Endothelial cell (in vitro differentiated cells): ENCODE results near the gene AFDN. TPM values are rescaled to one million over a fixed set of nuclear protein-coding genes. Genes with fewer than 3 reads are reported as not detected.

Experiments used
- DNase-seq: peaks from one replicate; pipeline ENCODE4 v3.0.0; 2021; ENCODE audit warnings: low spot score
- H3K27ac Mint-ChIP-seq: one replicate; pipeline ENCODE4 v1.8.0; 2021; ENCODE audit warnings: mixed read lengths, inconsistent platforms; ENCODE audit not compliant: unreplicated experiment
- H3K27me3 Mint-ChIP-seq: one replicate; pipeline ENCODE4 v1.8.0; 2021; ENCODE audit warnings: mild to moderate bottlenecking, moderate library complexity, mixed read lengths, inconsistent platforms; ENCODE audit not compliant: unreplicated experiment
- H3K36me3 Mint-ChIP-seq: one replicate; pipeline ENCODE4 v1.8.0; 2021; ENCODE audit warnings: mild to moderate bottlenecking, low read depth, mixed read lengths, inconsistent platforms; ENCODE audit not compliant: unreplicated experiment
- H3K4me1 Mint-ChIP-seq: one replicate; pipeline ENCODE4 v1.8.0; 2021; ENCODE audit warnings: mild to moderate bottlenecking, mixed read lengths, inconsistent platforms; ENCODE audit not compliant: unreplicated experiment
- H3K4me3 Mint-ChIP-seq: one replicate; pipeline ENCODE4 v1.8.0; 2021; ENCODE audit warnings: mild to moderate bottlenecking, mixed read lengths, inconsistent platforms; ENCODE audit not compliant: unreplicated experiment
- H3K9me3 Mint-ChIP-seq: one replicate; pipeline ENCODE4 v1.8.0; 2021; ENCODE audit warnings: mixed read lengths, inconsistent platforms; ENCODE audit not compliant: unreplicated experiment
- CTCF ChIP-seq: fragments of 200-600 bp; sonication (generic); IDR thresholded peaks from one replicate; pipeline ENCODE4 v1.5.0; 2021; ENCODE audit warnings: antibody characterized with exemption; ENCODE audit not compliant: unreplicated experiment
- total RNA-seq: library from RNA; stranded (reverse); fragmentation: NEBNext Ultra II Directional; extraction: Animal tissue kit (Norgen Biotek cat#: 25700); gene quantifications from one replicate; pipeline ENCODE4 v1.2.1, GENCODE V29; 2021; ENCODE audit not compliant: unreplicated experiment

AFDN gene
- total RNA-seq, 1 donor from 2014 or later = 306 TPM

- Mint-ChIP-seq H3K27ac (no peak overlapping the region), H3K4me1 (peaks cover 12% of the 10 kb centered on the region), H3K4me3 (peak overlapping the region; percentile 5), H3K27me3 (peaks cover 3% of the 10 kb centered on the region), H3K9me3 (no peaks in the 10 kb centered on the region), H3K36me3 (peaks cover 45% of the 10 kb centered on the region)
- DNase-seq = no peak
- TF ChIP-seq CTCF = no peak
Observed at GRCh38 chr6:167948716-167949115, 122.0 kb downstream of the AFDN start.

DNA sequence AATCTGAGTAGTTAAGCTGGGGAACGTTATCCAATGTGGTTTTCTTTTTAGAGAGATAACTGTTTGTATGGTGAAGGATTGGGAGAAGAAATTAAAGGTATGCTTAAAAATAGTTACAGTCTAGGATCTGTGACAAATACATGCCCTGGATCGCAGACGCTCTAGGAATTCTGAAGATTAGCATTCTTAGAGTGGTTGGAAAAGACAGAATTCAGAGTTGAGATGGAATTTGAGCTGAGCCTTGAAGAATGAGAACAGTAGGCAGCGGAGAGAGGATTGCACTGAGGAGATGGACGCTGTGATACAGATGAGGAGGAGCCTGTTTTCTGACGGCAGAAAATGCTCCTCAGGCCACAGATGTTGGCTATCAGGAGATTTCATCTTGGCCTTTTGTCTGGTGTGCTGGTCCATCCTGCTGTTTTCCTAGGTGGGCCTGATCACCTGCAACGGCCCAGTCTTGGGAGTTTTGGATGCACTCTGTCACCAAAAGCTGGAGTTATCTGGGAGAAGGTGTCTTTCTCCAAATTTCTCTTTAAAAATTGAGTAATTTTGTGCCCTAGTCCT, 122.5 kb downstream of the AFDN start:
- Mint-ChIP-seq H3K27ac (no peak overlapping the region), H3K27me3 (peaks cover 3% of the 10 kb centered on the region)

DNA sequence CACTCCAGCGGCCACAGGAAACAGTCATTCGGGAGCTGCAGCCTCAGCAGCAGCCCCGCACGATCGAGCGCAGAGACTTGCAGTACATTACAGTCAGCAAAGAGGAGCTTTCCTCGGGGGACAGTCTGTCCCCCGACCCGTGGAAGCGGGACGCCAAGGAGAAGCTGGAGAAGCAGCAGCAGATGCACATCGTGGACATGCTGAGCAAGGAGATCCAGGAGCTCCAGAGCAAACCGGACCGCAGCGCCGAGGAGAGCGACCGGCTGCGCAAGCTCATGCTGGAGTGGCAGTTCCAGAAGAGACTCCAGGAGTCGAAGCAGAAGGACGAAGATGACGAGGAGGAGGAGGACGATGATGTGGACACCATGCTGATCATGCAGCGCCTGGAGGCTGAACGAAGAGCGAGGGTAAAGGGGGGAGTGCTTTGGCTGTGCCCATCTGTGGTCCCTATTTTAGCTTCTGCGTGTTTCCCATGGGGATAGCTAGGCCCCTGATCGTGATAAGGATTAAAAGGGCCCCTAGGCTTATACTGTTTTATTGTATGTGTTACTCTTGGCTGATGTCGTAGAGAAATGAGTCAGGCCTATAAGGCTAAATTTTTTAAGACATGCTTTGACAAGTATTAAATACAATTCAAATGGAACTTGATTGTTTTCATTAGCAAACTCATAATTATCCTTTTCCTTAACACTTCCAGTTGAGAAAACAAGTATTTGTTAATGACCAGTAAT, 125.2 kb downstream of the AFDN start:
- no peaks in the 10 kb centered on the region for H3K9me3 Mint-ChIP-seq
- H3K4me1 Mint-ChIP-seq = peaks cover 12% of the 10 kb centered on the region
- TF ChIP-seq CTCF = no peak
- DNase-seq = no peak
- H3K36me3 Mint-ChIP-seq = peaks cover 50% of the 10 kb centered on the region
- no peak overlapping the region for H3K27ac Mint-ChIP-seq
- H3K4me3 Mint-ChIP-seq = peak overlapping the region; percentile 32
- H3K27me3 Mint-ChIP-seq = peaks cover 3% of the 10 kb centered on the region

More for the DNA sequence above, 122.5 kb downstream of the AFDN start:
- TF ChIP-seq CTCF = no peak
- Mint-ChIP-seq H3K36me3 (peaks cover 45% of the 10 kb centered on the region), H3K9me3 (no peaks in the 10 kb centered on the region), H3K4me1 (peaks cover 12% of the 10 kb centered on the region), H3K4me3 (peak overlapping the region; percentile 5)
- DNase-seq = no peak

GRCh38 chr6:167952512-167952859, 125.8 kb downstream of the AFDN start:
- no peak for TF ChIP-seq CTCF
- no peak for DNase-seq
- no peaks in the 10 kb centered on the region for H3K9me3 Mint-ChIP-seq
- H3K4me1 Mint-ChIP-seq = peaks cover 12% of the 10 kb centered on the region
- peak overlapping the region; percentile 32 for H3K4me3 Mint-ChIP-seq
- no peak overlapping the region for H3K27ac Mint-ChIP-seq
- peaks cover 52% of the 10 kb centered on the region for H3K36me3 Mint-ChIP-seq
- H3K27me3 Mint-ChIP-seq = peaks cover 3% of the 10 kb centered on the region

DNA sequence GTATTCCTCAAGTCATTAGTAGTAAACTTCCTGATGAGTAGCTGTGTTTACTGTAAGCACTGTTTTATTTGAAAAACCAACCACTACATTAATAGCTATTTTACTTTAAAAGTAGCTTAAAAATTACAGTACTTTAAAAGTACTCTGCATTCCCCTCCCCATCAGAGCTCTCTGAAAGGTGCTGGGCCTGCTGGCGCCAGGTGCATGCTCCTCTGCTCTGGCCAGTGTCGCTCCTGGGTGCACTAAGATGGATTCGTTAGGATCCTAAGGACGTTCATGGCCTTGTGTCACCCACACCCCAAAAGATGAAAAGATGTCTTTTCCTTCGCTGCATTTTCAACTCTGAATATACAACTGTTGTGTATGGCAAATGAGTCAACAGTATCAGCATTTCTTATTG, 126.8 kb downstream of the AFDN start:
- DNase-seq = no peak
- Mint-ChIP-seq H3K4me3 (no peak overlapping the region), H3K27me3 (peaks cover 3% of the 10 kb centered on the region), H3K4me1 (peaks cover 14% of the 10 kb centered on the region), H3K9me3 (no peaks in the 10 kb centered on the region), H3K27ac (no peak overlapping the region), H3K36me3 (peaks cover 51% of the 10 kb centered on the region)
- no peak for TF ChIP-seq CTCF
